Gastroesophageal sphincter (tissue), 4 donors: ENCODE measurements around the gene TSPAN14. TPM values are rescaled to one million over a fixed set of nuclear protein-coding genes. Genes with fewer than 3 reads are reported as not detected.

Experiments used
- ATAC-seq: fragments of 150-250 bp; one replicate; pipeline ENCODE4 v1.9.1; 2016; ENCODE audit warnings: mild to moderate bottlenecking, moderate library complexity
- H3K27ac ChIP-seq, 4 donors: fragments of 200-600 bp; sonication (generic) in 3 of 4; 1 replicate in 3 of 4; 2 replicates in 1 of 4; pipeline ENCODE4 v1.5.1; 2016 to 2019
- H3K27me3 ChIP-seq: fragments of 200-600 bp; sonication (generic); one replicate; pipeline ENCODE4 v1.5.1; 2019
- H3K36me3 ChIP-seq, 2 donors: fragments of 200-600 bp; sonication (generic); one replicate each; pipeline ENCODE4 v1.5.1; 2019; ENCODE audit warnings: control low read depth in 1 of 2
- H3K4me1 ChIP-seq, 3 donors: fragments of 200-600 bp; sonication (generic); 1 replicate in 2 of 3; 2 replicates in 1 of 3; pipeline ENCODE4 v1.5.1; 2016 to 2019; ENCODE audit warnings: control low read depth in 2 of 3
- H3K4me3 ChIP-seq, 2 donors: fragments of 200-600 bp; sonication (generic); one replicate each; pipeline ENCODE4 v1.5.1; 2019; ENCODE audit warnings: mild to moderate bottlenecking in 1 of 2, moderate library complexity in 1 of 2
- H3K9me3 ChIP-seq, 3 donors: fragments of 200-600 bp; sonication (generic); one replicate each; pipeline ENCODE4 v1.5.1; 2017 to 2019; ENCODE audit warnings: control low read depth in 2 of 3
- EP300 ChIP-seq: sonication (generic); formaldehyde crosslinking; IDR thresholded peaks from one replicate; pipeline ENCODE4 v1.6.1; 2017; ENCODE audit warnings: antibody characterized with exemption, mild to moderate bottlenecking
- POLR2A ChIP-seq, 2 donors: fragments of 450-650 bp; IDR thresholded peaks; one replicate each; pipeline ENCODE4 v1.6.1; 2017; ENCODE audit warnings: antibody characterized with exemption in 2 of 2, mild to moderate bottlenecking in 2 of 2, moderate library complexity in 1 of 2
- POLR2AphosphoS5 ChIP-seq: sonication (generic); formaldehyde crosslinking; IDR thresholded peaks from one replicate; pipeline ENCODE4 v1.6.1; 2017; ENCODE audit warnings: antibody characterized with exemption
- WGBS, 2 donors: methylation state at CpG; one replicate each; pipeline ENCODE4 v1.1.5; 2018; ENCODE audit warnings: low coverage in 1 of 2; 5-methylcytosine and 5-hydroxymethylcytosine counted together
- total RNA-seq, 4 donors: library from RNA; depleted of rRNA; stranded (reverse); fragments of >200 nt; gene quantifications; one replicate each; pipeline ENCODE4 v1.1.0, GENCODE V29; 2016
- TF ChIP-seq, protein P1 (sequence below), 4 experiments: fragments of 200-600 bp in 2 of 4; fragments of 450-650 bp in 2 of 4; sonication (generic) in 1 of 4; IDR thresholded peaks; one replicate each; pipeline ENCODE4 v1.5.1; 2017 to 2019; ENCODE audit warnings: antibody characterized with exemption in 4 of 4, mild to moderate bottlenecking in 2 of 4, moderate library complexity in 2 of 4

The TSPAN14 gene
- total RNA-seq, 4 donors from 2014 or later, result 23.3 to 52.4 (median 37.1) TPM

- Histone ChIP-seq H3K4me3 (no peak overlapping the region), H3K36me3 (no peaks in the 10 kb centered on the region), H3K27ac (peak overlapping the region in 1 of 4 donors; percentile 5), H3K9me3 (no peaks in the 10 kb centered on the region), H3K27me3 (no peaks in the 10 kb centered on the region), H3K4me1 (peaks cover 0 to 18% (median 0%) of the 10 kb centered on the region in 3 donors)
- 67 to 83% methylated on average over 2 of the region's 2 CpGs for WGBS, 2 donors
- TF ChIP-seq POLR2A (IDR thresholded peaks at IDR 0.05) (no peak), EP300 (no peak), POLR2AphosphoS5 (no peak)
- TF ChIP-seq, protein P1, sequence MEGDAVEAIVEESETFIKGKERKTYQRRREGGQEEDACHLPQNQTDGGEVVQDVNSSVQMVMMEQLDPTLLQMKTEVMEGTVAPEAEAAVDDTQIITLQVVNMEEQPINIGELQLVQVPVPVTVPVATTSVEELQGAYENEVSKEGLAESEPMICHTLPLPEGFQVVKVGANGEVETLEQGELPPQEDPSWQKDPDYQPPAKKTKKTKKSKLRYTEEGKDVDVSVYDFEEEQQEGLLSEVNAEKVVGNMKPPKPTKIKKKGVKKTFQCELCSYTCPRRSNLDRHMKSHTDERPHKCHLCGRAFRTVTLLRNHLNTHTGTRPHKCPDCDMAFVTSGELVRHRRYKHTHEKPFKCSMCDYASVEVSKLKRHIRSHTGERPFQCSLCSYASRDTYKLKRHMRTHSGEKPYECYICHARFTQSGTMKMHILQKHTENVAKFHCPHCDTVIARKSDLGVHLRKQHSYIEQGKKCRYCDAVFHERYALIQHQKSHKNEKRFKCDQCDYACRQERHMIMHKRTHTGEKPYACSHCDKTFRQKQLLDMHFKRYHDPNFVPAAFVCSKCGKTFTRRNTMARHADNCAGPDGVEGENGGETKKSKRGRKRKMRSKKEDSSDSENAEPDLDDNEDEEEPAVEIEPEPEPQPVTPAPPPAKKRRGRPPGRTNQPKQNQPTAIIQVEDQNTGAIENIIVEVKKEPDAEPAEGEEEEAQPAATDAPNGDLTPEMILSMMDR (IDR thresholded peaks at IDR 0.05), result no peak
- no peak for ATAC-seq
Measured at GRCh38 chr10:80444124-80444523, 10.0 kb upstream of the TSPAN14 start.

GRCh38 chr10:80444646-80445319 lies 9.3 kb upstream of the TSPAN14 start:
- peak overlapping the region in 1 of 4 donors; percentile 5 for H3K27ac ChIP-seq
- WGBS, 2 donors, result 3 to 6% methylated on average over 3 to 5 of the region's 11 CpGs
- peak; percentile 88 for ATAC-seq
- H3K9me3 ChIP-seq, result no peaks in the 10 kb centered on the region
- H3K4me1 ChIP-seq, result peaks cover 0 to 18% (median 0%) of the 10 kb centered on the region in 3 donors
- no peaks in the 10 kb centered on the region for H3K36me3 ChIP-seq
- TF ChIP-seq, protein P1 (IDR thresholded peaks at IDR 0.05), result peak; percentile 67 to 91 (median 80)
- TF ChIP-seq EP300, result no peak
- TF ChIP-seq POLR2AphosphoS5, result no peak
- no peak for TF ChIP-seq POLR2A (IDR thresholded peaks at IDR 0.05)
- H3K27me3 ChIP-seq, result no peaks in the 10 kb centered on the region
- H3K4me3 ChIP-seq, result no peak overlapping the region

- WGBS, 2 donors, result 80 to 90% methylated on average over 2 to 6 of the region's 7 CpGs
- no peak overlapping the region for H3K4me3 ChIP-seq
- H3K9me3 ChIP-seq, result no peaks in the 10 kb centered on the region
- peaks cover 0 to 21% (median 0%) of the 10 kb centered on the region in 3 donors for H3K4me1 ChIP-seq
- H3K36me3 ChIP-seq, result no peaks in the 10 kb centered on the region
- no peak for TF ChIP-seq POLR2A (IDR thresholded peaks at IDR 0.05)
- TF ChIP-seq, protein P1 (IDR thresholded peaks at IDR 0.05), result no peak
- TF ChIP-seq POLR2AphosphoS5, result no peak
- TF ChIP-seq EP300, result no peak
- no peak for ATAC-seq
- no peak overlapping the region for H3K27ac ChIP-seq
- H3K27me3 ChIP-seq, result no peaks in the 10 kb centered on the region
Measured at GRCh38 chr10:80447436-80448190, 6.5 kb upstream of the TSPAN14 start.

- no peaks in the 10 kb centered on the region for H3K27me3 ChIP-seq
- H3K27ac ChIP-seq, result no peak overlapping the region
- no peak for ATAC-seq
- H3K4me1 ChIP-seq, result peaks cover 0 to 28% (median 3%) of the 10 kb centered on the region in 3 donors
- no peaks in the 10 kb centered on the region for H3K9me3 ChIP-seq
- TF ChIP-seq POLR2AphosphoS5 (no peak), POLR2A (IDR thresholded peaks at IDR 0.05) (no peak), EP300 (no peak)
- TF ChIP-seq, protein P1 (IDR thresholded peaks at IDR 0.05), result no peak
- no peak overlapping the region for H3K4me3 ChIP-seq
- no peaks in the 10 kb centered on the region for H3K36me3 ChIP-seq
- 68 to 96% methylated on average over 3 to 4 of the region's 4 CpGs for WGBS, 2 donors
Measured at GRCh38 chr10:80448209-80448942, 5.7 kb upstream of the TSPAN14 start.
